ENCODE data around the gene FAM120B.

FAM120B gene

GRCh38 chr6:170266061-170266825 lies 40.3 kb upstream of the FAM120B start:
- H3K4me3 ChIP-seq (ENCODE audit: low read depth, low read length) = no peak overlapping the region
- H3K36me3 ChIP-seq (ENCODE audit: control insufficient read depth, insufficient read depth, low read length) = no peaks in the 10 kb centered on the region
- H3K27me3 ChIP-seq (ENCODE audit: control insufficient read depth, insufficient read depth, low read length) = no peaks in the 10 kb centered on the region
- H3K4me1 ChIP-seq (ENCODE audit: control insufficient read depth, insufficient read depth, low read length) = no peaks in the 10 kb centered on the region
- H3K9me3 ChIP-seq (ENCODE audit: control insufficient read depth, insufficient read depth, low read length) = no peaks in the 10 kb centered on the region
- no peak overlapping the region for H3K9ac ChIP-seq (ENCODE audit: low read depth, low read length)

DNA sequence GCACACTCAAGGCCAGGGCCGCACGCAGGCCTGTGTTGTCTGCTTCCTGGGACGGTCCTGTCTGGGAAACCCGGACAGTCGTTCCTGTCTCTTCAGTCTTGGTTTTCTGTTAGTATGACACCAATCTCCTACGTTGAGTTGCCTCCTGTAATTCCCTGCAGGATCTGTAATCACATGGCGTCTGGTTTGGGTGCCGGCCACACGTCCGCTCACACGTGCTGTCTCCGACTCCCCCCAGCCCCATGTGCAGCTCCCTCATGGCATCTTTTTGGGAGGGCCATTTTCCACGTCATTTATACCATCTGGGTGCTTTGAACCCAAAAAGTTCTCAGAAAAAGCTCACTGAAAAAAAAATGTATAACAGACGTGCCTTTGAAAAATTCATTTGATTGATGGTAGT lies 38.9 kb upstream of the FAM120B start:
- Histone ChIP-seq H3K27me3 (ENCODE audit: control insufficient read depth, insufficient read depth, low read length) (no peaks in the 10 kb centered on the region), H3K9ac (ENCODE audit: low read depth, low read length) (no peak overlapping the region), H3K4me1 (ENCODE audit: control insufficient read depth, insufficient read depth, low read length) (no peaks in the 10 kb centered on the region), H3K9me3 (ENCODE audit: control insufficient read depth, insufficient read depth, low read length) (no peaks in the 10 kb centered on the region), H3K4me3 (ENCODE audit: low read depth, low read length) (no peak overlapping the region), H3K36me3 (ENCODE audit: control insufficient read depth, insufficient read depth, low read length) (no peaks in the 10 kb centered on the region)

DNA sequence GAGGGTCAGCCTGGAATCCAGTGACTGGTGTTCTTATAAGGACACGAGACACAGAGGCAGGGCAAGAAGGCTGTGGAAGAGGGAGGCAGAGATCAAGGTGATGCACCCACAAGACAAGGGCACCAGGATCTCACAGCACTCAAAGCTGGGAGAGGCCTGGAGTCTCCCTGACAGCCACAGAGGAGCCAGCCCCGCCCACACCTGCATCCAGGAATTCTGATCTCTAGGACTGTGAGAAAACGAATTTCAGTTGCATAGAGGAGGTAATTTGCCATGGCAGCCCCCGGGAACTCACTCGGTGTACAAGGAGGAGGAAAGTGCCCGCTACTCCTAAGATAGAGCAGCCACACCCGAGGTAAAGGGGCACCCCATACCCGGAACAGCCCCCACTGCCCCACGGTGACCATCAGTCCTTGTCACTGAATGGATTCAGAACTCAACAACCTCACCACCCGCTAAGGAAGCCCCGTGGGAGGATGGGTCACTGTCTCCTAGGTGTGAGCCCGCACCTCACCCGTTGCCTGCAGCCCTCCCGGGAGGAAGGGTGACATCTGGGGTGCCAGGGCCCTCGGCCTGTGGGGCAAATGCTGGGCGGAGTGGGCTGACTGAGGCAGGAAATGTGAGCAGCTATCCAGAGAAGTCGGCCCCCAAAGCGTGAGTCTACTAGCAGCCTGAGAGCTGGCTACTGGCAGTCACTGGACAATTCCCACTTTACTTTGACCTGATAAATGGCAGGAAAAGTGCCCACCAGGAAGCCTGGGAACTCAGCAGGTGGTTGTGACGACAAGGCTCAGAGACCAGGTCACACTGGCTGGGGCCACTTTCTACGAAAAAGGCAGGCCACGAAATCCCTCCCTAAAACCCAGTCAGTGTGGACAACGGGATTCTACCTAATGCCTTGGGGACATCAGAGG lies 38.1 kb upstream of the FAM120B start:
- no peak overlapping the region for H3K9ac ChIP-seq (ENCODE audit: low read depth, low read length)
- H3K4me3 ChIP-seq (ENCODE audit: low read depth, low read length) = no peak overlapping the region
- no peaks in the 10 kb centered on the region for H3K4me1 ChIP-seq (ENCODE audit: control insufficient read depth, insufficient read depth, low read length)
- no peaks in the 10 kb centered on the region for H3K27me3 ChIP-seq (ENCODE audit: control insufficient read depth, insufficient read depth, low read length)
- no peaks in the 10 kb centered on the region for H3K36me3 ChIP-seq (ENCODE audit: control insufficient read depth, insufficient read depth, low read length)
- no peaks in the 10 kb centered on the region for H3K9me3 ChIP-seq (ENCODE audit: control insufficient read depth, insufficient read depth, low read length)

- Histone ChIP-seq H3K9me3 (ENCODE audit: control insufficient read depth, insufficient read depth, low read length) (no peaks in the 10 kb centered on the region), H3K9ac (ENCODE audit: low read depth, low read length) (no peak overlapping the region), H3K36me3 (ENCODE audit: control insufficient read depth, insufficient read depth, low read length) (no peaks in the 10 kb centered on the region), H3K27me3 (ENCODE audit: control insufficient read depth, insufficient read depth, low read length) (no peaks in the 10 kb centered on the region), H3K4me3 (ENCODE audit: low read depth, low read length) (no peak overlapping the region), H3K4me1 (ENCODE audit: control insufficient read depth, insufficient read depth, low read length) (no peaks in the 10 kb centered on the region)
Measured at GRCh38 chr6:170269151-170269845, 37.3 kb upstream of the FAM120B start.

DNA sequence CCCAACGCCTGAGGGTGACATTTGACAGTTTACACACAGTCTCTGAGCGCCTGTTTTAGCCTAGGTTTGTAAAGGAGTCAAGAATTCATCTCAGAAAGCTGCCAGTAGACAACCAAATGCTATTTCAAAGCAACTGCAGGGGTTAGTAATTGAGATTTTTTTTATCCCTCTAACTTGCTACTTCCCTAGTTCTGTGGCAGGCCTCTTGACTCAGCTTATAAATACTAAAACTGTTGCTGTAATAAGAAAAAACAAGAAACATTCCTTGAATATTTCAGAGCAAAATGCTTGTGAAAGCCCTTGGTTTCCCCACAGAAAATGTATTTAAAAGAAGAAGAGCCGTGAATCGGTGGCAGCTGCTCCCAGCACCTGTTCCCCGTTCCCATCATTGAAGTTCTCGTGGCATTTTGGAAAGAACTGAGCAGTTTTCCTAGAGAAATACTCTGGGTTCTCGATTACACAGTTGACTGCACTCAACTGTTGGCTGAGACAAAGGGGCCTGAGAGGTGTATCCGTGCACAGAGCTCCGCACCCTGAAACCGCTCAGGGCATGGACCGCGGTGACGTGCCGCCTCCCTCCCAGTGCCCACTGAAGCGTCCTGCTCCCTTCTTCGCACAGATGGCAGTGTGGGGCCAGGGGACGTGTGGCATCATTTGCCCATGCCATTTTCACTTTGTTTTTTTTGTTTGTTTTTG lies 36.6 kb upstream of the FAM120B start:
- H3K36me3 ChIP-seq (ENCODE audit: control insufficient read depth, insufficient read depth, low read length) = no peaks in the 10 kb centered on the region
- H3K9ac ChIP-seq (ENCODE audit: low read depth, low read length) = no peak overlapping the region

DNA sequence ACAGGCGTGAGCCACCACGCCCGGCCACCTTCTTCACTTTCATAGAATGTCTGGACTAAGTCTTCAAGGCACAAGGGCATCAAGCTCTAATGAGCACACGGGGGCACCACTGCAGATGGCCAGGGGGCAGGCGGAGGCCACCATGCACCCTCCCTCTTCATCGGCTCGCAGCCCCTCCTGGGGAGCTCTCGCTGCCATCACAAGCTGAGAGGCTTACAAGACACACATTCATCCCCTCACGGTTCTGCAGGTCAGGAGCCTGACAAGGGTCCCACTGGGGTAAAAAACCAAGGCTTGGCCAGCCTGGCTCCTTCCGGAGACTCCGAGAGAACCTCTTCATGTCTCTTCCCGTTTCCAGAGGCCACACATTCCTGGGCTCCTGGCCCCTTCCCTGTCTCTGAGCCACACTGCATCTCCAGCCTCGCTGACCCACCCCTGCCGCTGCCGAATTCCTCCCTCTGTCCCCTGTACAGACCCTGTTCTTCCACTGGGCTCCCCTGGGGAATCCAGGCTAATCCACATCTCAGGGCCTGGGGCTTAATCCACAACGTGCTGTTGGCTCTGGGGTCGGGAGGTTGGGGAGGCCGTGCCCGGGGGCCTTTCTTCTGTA lies 35.5 kb upstream of the FAM120B start:
- H3K27me3 ChIP-seq (ENCODE audit: control insufficient read depth, insufficient read depth, low read length) = no peaks in the 10 kb centered on the region
- H3K4me3 ChIP-seq (ENCODE audit: low read depth, low read length) = no peak overlapping the region

More for the DNA sequence above, 36.6 kb upstream of the FAM120B start:
- Histone ChIP-seq H3K27me3 (ENCODE audit: control insufficient read depth, insufficient read depth, low read length) (no peaks in the 10 kb centered on the region), H3K4me1 (ENCODE audit: control insufficient read depth, insufficient read depth, low read length) (no peaks in the 10 kb centered on the region), H3K9me3 (ENCODE audit: control insufficient read depth, insufficient read depth, low read length) (no peaks in the 10 kb centered on the region), H3K4me3 (ENCODE audit: low read depth, low read length) (no peak overlapping the region)

GRCh38 chr6:170271771-170272314 lies 34.7 kb upstream of the FAM120B start:
- no peaks in the 10 kb centered on the region for H3K27me3 ChIP-seq (ENCODE audit: control insufficient read depth, insufficient read depth, low read length)
- H3K9ac ChIP-seq (ENCODE audit: low read depth, low read length) = no peak overlapping the region
- H3K9me3 ChIP-seq (ENCODE audit: control insufficient read depth, insufficient read depth, low read length) = no peaks in the 10 kb centered on the region
- no peaks in the 10 kb centered on the region for H3K4me1 ChIP-seq (ENCODE audit: control insufficient read depth, insufficient read depth, low read length)
- H3K36me3 ChIP-seq (ENCODE audit: control insufficient read depth, insufficient read depth, low read length) = no peaks in the 10 kb centered on the region
- no peak overlapping the region for H3K4me3 ChIP-seq (ENCODE audit: low read depth, low read length)

More for the DNA sequence above, 35.5 kb upstream of the FAM120B start:
- no peaks in the 10 kb centered on the region for H3K4me1 ChIP-seq (ENCODE audit: control insufficient read depth, insufficient read depth, low read length)
- no peaks in the 10 kb centered on the region for H3K36me3 ChIP-seq (ENCODE audit: control insufficient read depth, insufficient read depth, low read length)
- H3K9ac ChIP-seq (ENCODE audit: low read depth, low read length) = no peak overlapping the region
- no peaks in the 10 kb centered on the region for H3K9me3 ChIP-seq (ENCODE audit: control insufficient read depth, insufficient read depth, low read length)

DNA sequence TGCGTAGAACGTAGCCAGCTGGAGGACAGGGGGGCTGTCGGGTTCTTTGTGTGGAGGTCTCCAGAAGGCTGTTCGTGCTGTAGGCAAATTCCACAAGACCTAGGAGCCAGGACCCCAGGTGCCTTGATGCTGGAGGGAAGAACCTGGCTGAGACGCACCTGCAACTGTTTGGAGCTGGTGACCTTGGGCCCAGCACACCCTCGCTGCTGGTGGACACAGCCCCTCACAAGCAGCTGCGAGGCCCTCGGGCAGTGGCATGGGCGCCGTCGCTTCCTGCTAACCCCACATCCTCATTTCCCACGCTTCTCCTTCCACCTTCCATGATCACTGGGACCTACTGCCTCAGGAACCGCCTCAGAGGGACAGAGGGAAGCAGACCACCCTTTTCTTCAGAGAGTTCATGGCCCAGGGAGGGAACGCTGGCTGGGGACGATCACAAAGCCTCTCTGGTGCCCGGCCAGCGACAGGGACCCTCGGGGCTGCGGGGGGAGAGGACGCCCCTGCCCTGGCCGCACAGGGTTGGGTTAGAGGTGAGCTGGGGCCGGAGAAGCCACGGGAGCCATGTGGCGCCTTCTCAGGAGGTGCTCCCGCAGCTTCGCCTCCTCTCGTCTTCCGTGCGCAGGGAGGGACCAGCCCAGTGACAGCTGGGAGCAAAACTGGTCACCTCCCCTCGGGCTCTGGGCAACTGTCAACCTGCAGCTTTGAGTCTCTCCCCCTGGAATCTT lies 34.1 kb upstream of the FAM120B start:
- no peaks in the 10 kb centered on the region for H3K36me3 ChIP-seq (ENCODE audit: control insufficient read depth, insufficient read depth, low read length)
- no peaks in the 10 kb centered on the region for H3K9me3 ChIP-seq (ENCODE audit: control insufficient read depth, insufficient read depth, low read length)
- H3K4me3 ChIP-seq (ENCODE audit: low read depth, low read length) = no peak overlapping the region
- H3K9ac ChIP-seq (ENCODE audit: low read depth, low read length) = no peak overlapping the region
- H3K4me1 ChIP-seq (ENCODE audit: control insufficient read depth, insufficient read depth, low read length) = no peaks in the 10 kb centered on the region
- no peaks in the 10 kb centered on the region for H3K27me3 ChIP-seq (ENCODE audit: control insufficient read depth, insufficient read depth, low read length)

DNA sequence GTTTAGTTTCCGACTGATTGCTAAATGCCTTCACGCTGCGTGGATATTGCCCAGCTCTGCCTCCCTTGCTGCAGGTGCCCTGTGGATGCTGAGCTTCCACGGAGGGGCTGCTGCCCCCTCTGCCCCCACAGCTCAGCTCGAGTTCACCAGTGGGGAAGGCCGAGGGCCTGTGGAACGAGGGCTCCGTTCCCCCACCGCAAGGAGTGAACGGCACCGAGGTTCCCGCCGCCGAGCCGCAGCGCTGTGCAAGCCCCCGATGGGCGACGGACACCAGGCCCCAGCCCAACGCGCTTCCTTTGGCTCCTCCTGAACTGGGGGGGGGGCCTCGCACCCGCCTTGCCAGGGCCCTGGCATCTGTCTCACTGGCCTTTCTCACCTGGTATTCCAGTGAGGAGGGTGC lies 33.4 kb upstream of the FAM120B start:
- Histone ChIP-seq H3K9me3 (ENCODE audit: control insufficient read depth, insufficient read depth, low read length) (no peaks in the 10 kb centered on the region), H3K4me1 (ENCODE audit: control insufficient read depth, insufficient read depth, low read length) (no peaks in the 10 kb centered on the region), H3K4me3 (ENCODE audit: low read depth, low read length) (no peak overlapping the region), H3K9ac (ENCODE audit: low read depth, low read length) (no peak overlapping the region), H3K36me3 (ENCODE audit: control insufficient read depth, insufficient read depth, low read length) (no peaks in the 10 kb centered on the region), H3K27me3 (ENCODE audit: control insufficient read depth, insufficient read depth, low read length) (no peaks in the 10 kb centered on the region)

GRCh38 chr6:170273681-170274080 lies 32.9 kb upstream of the FAM120B start:
- Histone ChIP-seq H3K4me1 (ENCODE audit: control insufficient read depth, insufficient read depth, low read length) (peaks cover 4% of the 10 kb centered on the region), H3K9ac (ENCODE audit: low read depth, low read length) (no peak overlapping the region), H3K27me3 (ENCODE audit: control insufficient read depth, insufficient read depth, low read length) (peaks cover 5% of the 10 kb centered on the region), H3K9me3 (ENCODE audit: control insufficient read depth, insufficient read depth, low read length) (no peaks in the 10 kb centered on the region), H3K4me3 (ENCODE audit: low read depth, low read length) (no peak overlapping the region), H3K36me3 (ENCODE audit: control insufficient read depth, insufficient read depth, low read length) (no peaks in the 10 kb centered on the region)
